ENCODE measurements around the gene PRIMA1. TPM values are rescaled to one million over a fixed set of nuclear protein-coding genes. Genes with fewer than 3 reads are reported as not detected.

The PRIMA1 gene
- total RNA-seq, 1 experiment from 2014 or later: 1.0 TPM

GRCh38 chr14:93789228-93790130, 1.2 kb upstream of the PRIMA1 start:
- no peak for TF ChIP-seq CTCF (IDR thresholded peaks at IDR 0.05; ENCODE audit: insufficient read depth in 1 of 2, low read depth in 1 of 2, low read length in 1 of 2, severe bottlenecking in 1 of 2, unreplicated experiment in 1 of 2)

GRCh38 chr14:93788543-93789227, 400 bp upstream of the PRIMA1 start:
- Histone ChIP-seq H3K9me3 (no peaks in the 10 kb centered on the region), H3K4me3 (ENCODE audit: low read depth, low read length) (peak overlapping the region; percentile 46), H3K4me1 (0 out of 2 replicates have a peak, but pooled peaks cover 4% of the 10 kb centered on the region), H3K27me3 (replicated peaks; ENCODE audit: control insufficient read depth, insufficient read depth, low read length) (no peaks in the 10 kb centered on the region), H3K36me3 (ENCODE audit: control insufficient read depth, insufficient read depth, low read length) (no peaks in the 10 kb centered on the region)
- H3K4me1 Mint-ChIP-seq (ENCODE audit: low read depth, unreplicated experiment): no peaks in the 10 kb centered on the region
- ChIA-PET CTCF (interaction anchor here (0.6 kb wide), 1 partner anchor 10 kb away, joined by 4 read pairs; no protein-coding TSS in a partner anchor), POLR2A (no interaction called here)
- peak overlapping the region; percentile 71 for H3K4me3 Mint-ChIP-seq (ENCODE audit: unreplicated experiment)
- BruUV-seq (replicated peaks): no TSS peak
- intact Hi-C loops (cut with micrococcal nuclease; ENCODE audit: unreplicated experiment): loop anchor here (1.0 kb wide), 1 partner anchor 102 kb away; no protein-coding TSS in a partner anchor
- H3K27me3 Mint-ChIP-seq (ENCODE audit: insufficient read depth, unreplicated experiment): peaks cover 4% of the 10 kb centered on the region
- H3K36me3 Mint-ChIP-seq (ENCODE audit: insufficient read depth, unreplicated experiment): no peaks in the 10 kb centered on the region
- no peaks in the 10 kb centered on the region for H3K9me3 Mint-ChIP-seq (ENCODE audit: unreplicated experiment)
- H3K27ac Mint-ChIP-seq (ENCODE audit: unreplicated experiment): no peak overlapping the region
- DNase-seq: peak; percentile 44 to 52
- peak in 1 of 2 experiments; percentile 8 for TF ChIP-seq CTCF (IDR thresholded peaks at IDR 0.05; ENCODE audit: insufficient read depth in 1 of 2, low read depth in 1 of 2, low read length in 1 of 2, severe bottlenecking in 1 of 2, unreplicated experiment in 1 of 2)

More at GRCh38 chr14:93789228-93790130, 1.2 kb upstream of the PRIMA1 start:
- ChIA-PET CTCF (interaction anchor here (0.6 kb wide), 1 partner anchor 11 kb away, joined by 4 read pairs; no protein-coding TSS in a partner anchor), POLR2A (no interaction called here)
- peak overlapping the region; percentile 46 for H3K4me3 ChIP-seq (ENCODE audit: low read depth, low read length)
- Mint-ChIP-seq H3K4me1 (ENCODE audit: low read depth, unreplicated experiment) (no peaks in the 10 kb centered on the region), H3K27me3 (ENCODE audit: insufficient read depth, unreplicated experiment) (peaks cover 3% of the 10 kb centered on the region), H3K27ac (ENCODE audit: unreplicated experiment) (no peak overlapping the region), H3K9me3 (ENCODE audit: unreplicated experiment) (no peaks in the 10 kb centered on the region), H3K36me3 (ENCODE audit: insufficient read depth, unreplicated experiment) (no peaks in the 10 kb centered on the region), H3K4me3 (ENCODE audit: unreplicated experiment) (peak overlapping the region; percentile 71)
- DNase-seq: no peak
- H3K27me3 ChIP-seq (replicated peaks; ENCODE audit: control insufficient read depth, insufficient read depth, low read length): no peaks in the 10 kb centered on the region
- H3K36me3 ChIP-seq (ENCODE audit: control insufficient read depth, insufficient read depth, low read length): no peaks in the 10 kb centered on the region
- H3K4me1 ChIP-seq: 0 out of 2 replicates have a peak, but pooled peaks cover 4% of the 10 kb centered on the region
- no peaks in the 10 kb centered on the region for H3K9me3 ChIP-seq
- intact Hi-C loops (cut with micrococcal nuclease; ENCODE audit: unreplicated experiment): loop anchor here (1.0 kb wide), 1 partner anchor 103 kb away; no protein-coding TSS in a partner anchor
- no TSS peak for BruUV-seq (replicated peaks)
